CD14-positive monocyte (primary cell): ENCODE data around the gene TMEM120B. TPM values are rescaled to one million over a fixed set of nuclear protein-coding genes. Genes with fewer than 3 reads are reported as not detected.

Source experiments
- DNase-seq, 3 donors: peaks; one replicate each; pipeline ENCODE4 v3.0.0-alpha.2; 2011 to 2022
- H2AFZ ChIP-seq: 2 replicates; pipeline ENCODE4 v1.6.0; 2012; ENCODE audit warnings: mild to moderate bottlenecking, low read depth, low read length, inconsistent platforms; ENCODE audit not compliant: insufficient read depth, poor library complexity, severe bottlenecking
- H3K27ac ChIP-seq, 2 donors: 1 replicate in 1 of 2; 2 replicates in 1 of 2; pipeline ENCODE4 v1.5.1; 2012 to 2013; ENCODE audit warnings: low read length in 2 of 2, control low read depth in 1 of 2, inconsistent platforms in 1 of 2, low read depth in 1 of 2, mild to moderate bottlenecking in 1 of 2
- H3K27me3 ChIP-seq, 2 donors: one replicate each; pipeline versions ENCODE4 v1.6.0 to v1.6.1; 2011 to 2013; ENCODE audit warnings: low read length in 2 of 2; ENCODE audit not compliant: control insufficient read depth in 2 of 2, insufficient read depth in 2 of 2
- H3K36me3 ChIP-seq, 2 donors: replicated peaks in 1 of 2; 1 replicate in 1 of 2; 2 replicates in 1 of 2; pipeline versions ENCODE4 v1.5.1 to v1.6.1; 2012 to 2013; ENCODE audit warnings: low read length in 2 of 2, control low read depth in 1 of 2, inconsistent platforms in 1 of 2, mild to moderate bottlenecking in 1 of 2; ENCODE audit not compliant: insufficient read depth in 2 of 2, control insufficient read depth in 1 of 2
- H3K4me1 ChIP-seq, 2 donors: 1 replicate in 1 of 2; 2 replicates in 1 of 2; pipeline versions ENCODE4 v1.5.1 to v1.6.1; 2012 to 2013; ENCODE audit warnings: low read length in 2 of 2, control low read depth in 1 of 2, inconsistent platforms in 1 of 2, mild to moderate bottlenecking in 1 of 2, moderate library complexity in 1 of 2; ENCODE audit not compliant: insufficient read depth in 2 of 2, control insufficient read depth in 1 of 2
- H3K4me2 ChIP-seq: replicated peaks from 2 replicates; pipeline ENCODE3; 2012; ENCODE audit warnings: low read length, moderate library complexity, mild to moderate bottlenecking; ENCODE audit not compliant: poor library complexity, severe bottlenecking; ENCODE audit errors: extremely low read depth
- H3K4me3 ChIP-seq, 3 experiments: fragments of 200-600 bp in 1 of 3; sonication (generic) in 1 of 3; replicated peaks in 1 of 3; 1 replicate in 2 of 3; 2 replicates in 1 of 3; pipeline ENCODE4 v1.5.1; 2011 to 2013; ENCODE audit warnings: low read length in 3 of 3, mild to moderate bottlenecking in 3 of 3, control low read depth in 2 of 3, low read depth in 2 of 3, inconsistent platforms in 1 of 3, moderate library complexity in 1 of 3
- H3K79me2 ChIP-seq: 2 replicates; pipeline ENCODE4 v1.6.0; 2012; ENCODE audit warnings: mild to moderate bottlenecking, control low read depth, inconsistent platforms, low read length, moderate library complexity; ENCODE audit not compliant: insufficient read depth
- H3K9ac ChIP-seq: 2 replicates; pipeline ENCODE4 v1.6.0; 2017; ENCODE audit warnings: low read length, mild to moderate bottlenecking; ENCODE audit not compliant: insufficient read depth, poor library complexity, severe bottlenecking
- H3K9me3 ChIP-seq, 2 donors: replicated peaks in 1 of 2; 1 replicate in 1 of 2; 2 replicates in 1 of 2; pipeline versions ENCODE4 v1.5.1 to v1.6.1; 2012 to 2013; ENCODE audit warnings: low read length in 2 of 2, control low read depth in 1 of 2; ENCODE audit not compliant: control insufficient read depth in 1 of 2, insufficient read depth in 1 of 2
- H4K20me1 ChIP-seq: 2 replicates; pipeline ENCODE4 v1.6.0; 2012; ENCODE audit warnings: mild to moderate bottlenecking, low read length, control low read depth, moderate library complexity; ENCODE audit not compliant: insufficient read depth
- H3K27ac Mint-ChIP-seq, 7 donors: one replicate each; pipeline ENCODE4 v1.8.0; 2020; ENCODE audit warnings: mild to moderate bottlenecking in 7 of 7, mixed read lengths in 7 of 7, moderate library complexity in 6 of 7, inconsistent platforms in 2 of 7
- H3K27me3 Mint-ChIP-seq, 3 donors: one replicate each; pipeline ENCODE4 v1.8.0; 2021 to 2022; ENCODE audit warnings: low read depth in 3 of 3, mild to moderate bottlenecking in 3 of 3, mixed read lengths in 3 of 3, moderate library complexity in 3 of 3, inconsistent platforms in 1 of 3
- H3K36me3 Mint-ChIP-seq, 2 donors: one replicate each; pipeline ENCODE4 v1.8.0; 2020; ENCODE audit warnings: mixed read lengths in 2 of 2, inconsistent platforms in 1 of 2, mild to moderate bottlenecking in 1 of 2
- H3K4me1 Mint-ChIP-seq: one replicate; pipeline ENCODE4 v1.8.0; 2020; ENCODE audit warnings: mild to moderate bottlenecking, mixed read lengths
- H3K4me3 Mint-ChIP-seq, 2 donors: one replicate each; pipeline ENCODE4 v1.8.0; 2020; ENCODE audit warnings: mild to moderate bottlenecking in 2 of 2, mixed read lengths in 2 of 2, moderate library complexity in 1 of 2
- H3K9me3 Mint-ChIP-seq, 7 donors: one replicate each; pipeline ENCODE4 v1.8.0; 2020 to 2022; ENCODE audit warnings: mixed read lengths in 7 of 7, mild to moderate bottlenecking in 6 of 7, moderate library complexity in 6 of 7, inconsistent platforms in 2 of 7
- CTCF ChIP-seq: fragments of 200-600 bp; IDR thresholded peaks from one replicate; pipeline ENCODE4 v1.8.0; 2022; ENCODE audit warnings: antibody characterized with exemption, mild to moderate bottlenecking
- WGBS: methylation state at CpG from one replicate; pipeline ENCODE4 v1.1.5; 2013; ENCODE audit warnings: missing lambda C conversion rate; ENCODE audit not compliant: insufficient coverage; 5-methylcytosine and 5-hydroxymethylcytosine counted together
- intact Hi-C, 2 donors: fragments of 100-400 bp; cut with micrococcal nuclease; formaldehyde crosslinking; loops; one replicate each; pipeline versions ENCODE4 v1.15.0 to v1.15.1; 2023
- polyA plus RNA-seq, 3 donors: library from polyadenylated mRNA; depleted of rRNA in 1 of 3; unstranded in 2 of 3; stranded (reverse) in 1 of 3; fragments of 300-500 nt in 2 of 3; fragments of >200 nt in 1 of 3; fragmentation: Illumina TruSeq in 2 of 3; gene quantifications; 1 replicate in 2 of 3; 2 replicates in 1 of 3; pipeline ENCODE4 v1.2.3, GENCODE V29; 2012 to 2021

TMEM120B gene
- polyA plus RNA-seq, 3 donors, result 0.65 to 2.4 (median 1.1) TPM

DNA sequence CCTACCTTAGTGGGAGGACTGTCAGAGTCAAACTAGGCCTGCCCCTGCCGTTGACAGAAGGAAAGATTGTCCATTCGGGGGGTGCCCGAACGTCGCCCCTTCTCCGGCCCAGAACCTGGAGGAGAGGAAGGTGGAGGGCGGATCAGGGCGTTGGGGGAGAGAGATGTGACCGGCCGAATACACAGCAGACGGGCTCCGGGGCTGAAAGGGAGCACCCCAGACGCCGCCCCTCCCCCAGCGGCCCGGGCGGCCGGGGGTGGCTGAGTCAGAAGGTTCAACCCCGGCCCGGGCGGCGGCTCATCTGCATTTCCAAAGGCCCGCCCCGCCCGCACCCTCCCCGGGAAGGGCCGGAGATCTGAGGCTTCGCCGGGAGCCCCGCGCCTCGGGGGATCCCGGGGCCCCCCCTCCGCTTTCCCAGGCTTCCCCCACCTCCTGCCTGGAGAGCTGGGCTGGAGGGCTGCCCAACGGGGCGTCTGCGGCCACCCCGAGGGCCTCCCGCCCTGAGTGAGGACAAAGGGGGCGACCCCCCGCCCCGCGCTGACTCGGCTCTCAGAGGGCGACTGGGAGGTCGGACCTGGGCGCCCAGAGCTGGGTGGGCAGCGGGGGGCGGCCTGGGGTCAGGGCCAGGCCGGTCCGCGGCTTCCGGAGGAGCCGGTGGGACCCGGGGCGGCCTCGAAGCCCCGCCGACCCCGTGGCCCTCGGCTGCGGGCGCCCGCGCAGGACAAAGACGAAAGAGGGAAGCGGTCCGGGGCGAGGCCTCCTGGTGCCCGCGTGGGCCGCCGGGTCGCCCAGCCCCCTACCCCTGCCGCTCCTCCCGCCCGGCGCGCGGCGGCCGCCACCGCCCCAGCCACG lies 87.5 kb downstream of the TMEM120B start:
- H3K27me3 Mint-ChIP-seq, result peaks cover 0 to 4% (median 0%) of the 10 kb centered on the region in 3 donors
- WGBS, result under 1% methylated on average over 82 of the region's 84 CpGs
- H3K4me2 ChIP-seq, result peak overlapping the region; percentile 89
- H3K9ac ChIP-seq, result peak overlapping the region; percentile 95
- no peaks in the 10 kb centered on the region for H3K9me3 ChIP-seq
- H3K27me3 ChIP-seq, result no peaks in the 10 kb centered on the region
- H3K9me3 Mint-ChIP-seq, result peaks cover 0 to 3% (median 0%) of the 10 kb centered on the region in 7 donors
- peaks cover 18 to 33% of the 10 kb centered on the region in 2 donors for H3K36me3 Mint-ChIP-seq
- H3K4me1 ChIP-seq, result peaks cover 33 to 64% of the 10 kb centered on the region in 2 donors
- peaks cover 30% of the 10 kb centered on the region for H3K4me1 Mint-ChIP-seq
- H3K27ac Mint-ChIP-seq, result peak overlapping the region; percentile 85 to 95 (median 91)
- peaks cover 56% of the 10 kb centered on the region for H4K20me1 ChIP-seq
- H3K4me3 ChIP-seq, result peak overlapping the region; percentile 69 to 100 (median 87)
- peaks cover 28 to 30% of the 10 kb centered on the region in 2 donors for H3K36me3 ChIP-seq
- peak overlapping the region; percentile 84 to 94 for H3K27ac ChIP-seq
- intact Hi-C loops, result loop anchor here (5.0 to 10.0 kb wide), 2 partner anchors 87 to 285 kb away; partner anchors contain the start of gene PSMD9 (in 1 of the 2)
- H3K4me3 Mint-ChIP-seq, result peak overlapping the region; percentile 78 to 83
- H2AFZ ChIP-seq, result no peak overlapping the region
- peak; percentile 80 to 85 (median 82) for DNase-seq
- TF ChIP-seq CTCF, result no peak
- H3K79me2 ChIP-seq, result peaks cover 74% of the 10 kb centered on the region

- Histone ChIP-seq H3K27ac (peak overlapping the region; percentile 95 to 96), H3K27me3 (no peaks in the 10 kb centered on the region), H3K4me2 (peak overlapping the region; percentile 100), H3K9ac (peak overlapping the region; percentile 95), H3K4me3 (peak overlapping the region; percentile 86 to 100 (median 89)), H3K9me3 (no peaks in the 10 kb centered on the region), H2AFZ (peak overlapping the region; percentile 53), H3K4me1 (peaks cover 31 to 61% of the 10 kb centered on the region in 2 donors), H4K20me1 (peaks cover 56% of the 10 kb centered on the region), H3K79me2 (peaks cover 80% of the 10 kb centered on the region), H3K36me3 (peaks cover 21 to 22% of the 10 kb centered on the region in 2 donors)
- WGBS, result under 1% methylated on average over 81 of the region's 86 CpGs
- H3K4me1 Mint-ChIP-seq, result peaks cover 29% of the 10 kb centered on the region
- H3K36me3 Mint-ChIP-seq, result peaks cover 17 to 30% of the 10 kb centered on the region in 2 donors
- H3K4me3 Mint-ChIP-seq, result peak overlapping the region; percentile 94 to 98
- H3K27ac Mint-ChIP-seq, result peak overlapping the region; percentile 95 to 100 (median 100)
- intact Hi-C loops, result no loop called here
- peaks cover 0 to 4% (median 2%) of the 10 kb centered on the region in 3 donors for H3K27me3 Mint-ChIP-seq
- peaks cover 0 to 3% (median 0%) of the 10 kb centered on the region in 7 donors for H3K9me3 Mint-ChIP-seq
- TF ChIP-seq CTCF, result no peak
- peak; percentile 74 to 77 (median 77) for DNase-seq
Measured at GRCh38 chr12:121800694-121801594, 88.4 kb downstream of the TMEM120B start.
